Osteocyte (in vitro differentiated cells): ENCODE measurements around the gene REG1A. TPM values are rescaled to one million over a fixed set of nuclear protein-coding genes. Genes with fewer than 3 reads are reported as not detected.

Source experiments
- DNase-seq: peaks from one replicate; pipeline ENCODE4 v3.0.0; 2021; ENCODE audit warnings: mixed read lengths; ENCODE audit not compliant: unreplicated experiment; ENCODE audit errors: extremely low spot score
- H3K27ac Mint-ChIP-seq: one replicate; pipeline ENCODE4 v1.8.0; 2021; ENCODE audit warnings: mild to moderate bottlenecking, mixed read lengths; ENCODE audit not compliant: unreplicated experiment
- H3K27me3 Mint-ChIP-seq: one replicate; pipeline ENCODE4 v1.8.0; 2021; ENCODE audit warnings: mixed read lengths; ENCODE audit not compliant: unreplicated experiment
- H3K36me3 Mint-ChIP-seq: one replicate; pipeline ENCODE4 v1.8.0; 2021; ENCODE audit warnings: mixed read lengths; ENCODE audit not compliant: unreplicated experiment
- H3K4me1 Mint-ChIP-seq: one replicate; pipeline ENCODE4 v1.8.0; 2021; ENCODE audit warnings: mixed read lengths; ENCODE audit not compliant: unreplicated experiment
- H3K4me3 Mint-ChIP-seq: one replicate; pipeline ENCODE4 v1.8.0; 2021; ENCODE audit warnings: mild to moderate bottlenecking, moderate library complexity, mixed read lengths; ENCODE audit not compliant: unreplicated experiment
- H3K9me3 Mint-ChIP-seq: one replicate; pipeline ENCODE4 v1.8.0; 2021; ENCODE audit warnings: mixed read lengths; ENCODE audit not compliant: unreplicated experiment
- CTCF ChIP-seq: fragments of 200-600 bp; sonication (generic); IDR thresholded peaks from 2 replicates; pipeline ENCODE4 v1.5.0; 2021; ENCODE audit warnings: antibody characterized with exemption, mild to moderate bottlenecking, moderate library complexity
- total RNA-seq: library from RNA; stranded (reverse); gene quantifications from 2 replicates; pipeline ENCODE4 v1.2.1, GENCODE V29; 2021

REG1A gene
- total RNA-seq, 1 donor from 2014 or later = not detected

GRCh38 chr2:79159653-79160052 lies 39.4 kb downstream of the REG1A start, which contains the start of gene REG3A:
Gene REG3A (minus strand): TSS chr2:79159753. CDS start chr2:79159405, 348 bp downstream.
- Mint-ChIP-seq H3K4me3 (no peak within 1 kb of the TSS), H3K4me1 (no peaks in the 10 kb centered on the region), H3K27me3 (no peaks in the 10 kb centered on the region), H3K36me3 (no peaks in the 10 kb centered on the region), H3K27ac (no peak within 1 kb of the TSS), H3K9me3 (peaks cover 33% of the 10 kb centered on the region)
- DNase-seq = no peak
- no peak for TF ChIP-seq CTCF

- no peak overlapping the region for H3K4me3 Mint-ChIP-seq
- H3K27me3 Mint-ChIP-seq = no peaks in the 10 kb centered on the region
- no peaks in the 10 kb centered on the region for H3K4me1 Mint-ChIP-seq
- TF ChIP-seq CTCF = no peak
- H3K27ac Mint-ChIP-seq = no peak overlapping the region
- peaks cover 27% of the 10 kb centered on the region for H3K9me3 Mint-ChIP-seq
- H3K36me3 Mint-ChIP-seq = no peaks in the 10 kb centered on the region
- no peak for DNase-seq
Measured at GRCh38 chr2:79162132-79162531, 41.8 kb downstream of the REG1A start.

- Mint-ChIP-seq H3K9me3 (peaks cover 26% of the 10 kb centered on the region), H3K4me1 (no peaks in the 10 kb centered on the region), H3K27me3 (no peaks in the 10 kb centered on the region), H3K4me3 (no peak overlapping the region), H3K27ac (no peak overlapping the region), H3K36me3 (no peaks in the 10 kb centered on the region)
- no peak for TF ChIP-seq CTCF
- no peak for DNase-seq
Measured at GRCh38 chr2:79162801-79163200, 42.5 kb downstream of the REG1A start.

- Mint-ChIP-seq H3K36me3 (no peaks in the 10 kb centered on the region), H3K9me3 (peaks cover 25% of the 10 kb centered on the region), H3K4me3 (no peak overlapping the region)
Measured at GRCh38 chr2:79171348-79171958, 51.2 kb downstream of the REG1A start.

More at GRCh38 chr2:79171348-79171958, 51.2 kb downstream of the REG1A start:
- no peak for TF ChIP-seq CTCF
- Mint-ChIP-seq H3K27me3 (no peaks in the 10 kb centered on the region), H3K27ac (no peak overlapping the region), H3K4me1 (no peaks in the 10 kb centered on the region)
- DNase-seq = no peak

Other genes with a start within 250 kb of the REG1A start
- gene REG3G, start 94.8 kb upstream of the REG1A start, total RNA-seq = not detected in 2 replicates
- not detected in 2 replicates for gene REG1B, start 32.5 kb upstream of the REG1A start, total RNA-seq
- gene REG3A, start 39.3 kb downstream of the REG1A start, total RNA-seq = not detected in 2 replicates